Measurements from ENCODE around the gene SLC20A1.

GRCh38 chr2:112614201-112614840, 31.4 kb upstream of the SLC20A1 start:
- TF ChIP-seq POLR2AphosphoS5 (IDR thresholded peaks at IDR 0.05), result no peak
- no peak for TF ChIP-seq CTCF (IDR thresholded peaks at IDR 0.05)

Data from prostate gland (tissue), 2 donors.